H9 (cell line): ENCODE results near the gene SFI1. TPM values are rescaled to one million over a fixed set of nuclear protein-coding genes. Genes with fewer than 3 reads are reported as not detected.
"Not testable (repeated sequence)": the region's sequence is repeated elsewhere in the genome, so short reads cannot be mapped to it uniquely, and the experiment has no call there.

Source experiments
- DNase-seq: peaks from one replicate; pipeline ENCODE4 v3.0.0-alpha.2; 2017
- H2AFZ ChIP-seq: one replicate; pipeline ENCODE4 v1.6.1; 2013; ENCODE audit warnings: mild to moderate bottlenecking, low read length, control low read depth, moderate library complexity
- H2AK5ac ChIP-seq: 2 replicates; pipeline ENCODE4 v1.6.1; 2013; ENCODE audit warnings: low read length, control low read depth, mixed read lengths; ENCODE audit not compliant: insufficient read length
- H2BK120ac ChIP-seq: one replicate; pipeline ENCODE4 v1.6.1; 2013; ENCODE audit warnings: low read depth, mild to moderate bottlenecking, low read length, control low read depth, inconsistent platforms; ENCODE audit not compliant: poor library complexity, severe bottlenecking
- H2BK12ac ChIP-seq: 2 replicates; pipeline ENCODE4 v1.6.1; 2013; ENCODE audit warnings: low read length, control low read depth, mixed read lengths, low read depth; ENCODE audit not compliant: insufficient read length
- H2BK15ac ChIP-seq: 2 replicates; pipeline ENCODE4 v1.6.1; 2013; ENCODE audit warnings: low read depth, low read length, control low read depth
- H2BK20ac ChIP-seq: one replicate; pipeline ENCODE4 v1.6.1; 2013; ENCODE audit warnings: low read depth, mild to moderate bottlenecking, low read length, control low read depth, inconsistent platforms; ENCODE audit not compliant: poor library complexity, severe bottlenecking
- H2BK5ac ChIP-seq: 2 replicates; pipeline ENCODE4 v1.6.1; 2013; ENCODE audit warnings: low read length, control low read depth, mixed read lengths; ENCODE audit not compliant: insufficient read length
- H3K14ac ChIP-seq: 2 replicates; pipeline ENCODE4 v1.6.1; 2013; ENCODE audit warnings: low read length, control low read depth; ENCODE audit not compliant: insufficient read depth
- H3K18ac ChIP-seq: 2 replicates; pipeline ENCODE4 v1.6.1; 2013; ENCODE audit warnings: low read depth, mild to moderate bottlenecking, mixed read lengths, low read length, control low read depth; ENCODE audit not compliant: insufficient read length
- H3K23ac ChIP-seq: 2 replicates; pipeline ENCODE4 v1.6.1; 2013; ENCODE audit warnings: low read length, control low read depth, mixed read lengths, low read depth; ENCODE audit not compliant: insufficient read length
- H3K23me2 ChIP-seq: 2 replicates; pipeline ENCODE4 v1.6.1; 2013; ENCODE audit warnings: low read depth, mild to moderate bottlenecking, mixed read lengths, low read length, control low read depth; ENCODE audit not compliant: insufficient read length, poor library complexity, severe bottlenecking
- H3K27ac ChIP-seq: 2 replicates; pipeline ENCODE4 v1.5.1; 2013; ENCODE audit warnings: low read length, control low read depth, mixed read lengths, low read depth; ENCODE audit not compliant: insufficient read length
- H3K27me3 ChIP-seq: 2 replicates; pipeline ENCODE4 v1.6.1; 2013; ENCODE audit warnings: low read length, control low read depth, inconsistent platforms; ENCODE audit not compliant: insufficient read depth
- H3K4ac ChIP-seq: 2 replicates; pipeline ENCODE4 v1.6.1; 2013; ENCODE audit warnings: low read depth, mild to moderate bottlenecking, control low read depth, inconsistent platforms, low read length, moderate library complexity
- H3K4me1 ChIP-seq: 2 replicates; pipeline ENCODE4 v1.6.1; 2013; ENCODE audit warnings: low read length, control low read depth, inconsistent platforms; ENCODE audit not compliant: insufficient read depth
- H3K4me2 ChIP-seq: 2 replicates; pipeline ENCODE4 v1.6.1; 2013; ENCODE audit warnings: low read length, control low read depth, mixed read lengths; ENCODE audit not compliant: insufficient read length, insufficient read depth
- H3K56ac ChIP-seq: 2 replicates; pipeline ENCODE4 v1.6.1; 2013; ENCODE audit warnings: low read depth, mild to moderate bottlenecking, mixed read lengths, low read length, control low read depth; ENCODE audit not compliant: insufficient read length
- H3K79me1 ChIP-seq: 2 replicates; pipeline ENCODE4 v1.6.1; 2013; ENCODE audit warnings: low read depth, mild to moderate bottlenecking, moderate library complexity, low read length, control low read depth, inconsistent platforms; ENCODE audit not compliant: insufficient read depth, poor library complexity, severe bottlenecking
- H3K79me2 ChIP-seq: 2 replicates; pipeline ENCODE4 v1.6.1; 2013; ENCODE audit warnings: low read length, control low read depth, inconsistent platforms; ENCODE audit not compliant: insufficient read depth
- H3K9ac ChIP-seq: 2 replicates; pipeline ENCODE4 v1.6.1; 2013; ENCODE audit warnings: low read length, control low read depth, mixed read lengths; ENCODE audit not compliant: insufficient read length; ENCODE audit errors: extremely low read depth
- H3K9me3 ChIP-seq: one replicate; pipeline ENCODE4 v1.6.1; 2013; ENCODE audit warnings: low read depth, low read length, inconsistent platforms; ENCODE audit not compliant: control insufficient read depth
- H3T11ph ChIP-seq: one replicate; pipeline ENCODE4 v1.6.1; 2013; ENCODE audit warnings: mild to moderate bottlenecking, low read length, control low read depth, inconsistent platforms
- H4K20me1 ChIP-seq: one replicate; pipeline ENCODE4 v1.6.1; 2013; ENCODE audit not compliant: control insufficient read depth, insufficient read length, insufficient read depth
- H4K5ac ChIP-seq: 2 replicates; pipeline ENCODE4 v1.6.1; 2013; ENCODE audit warnings: low read depth, mild to moderate bottlenecking, mixed read lengths, low read length, control low read depth; ENCODE audit not compliant: insufficient read length
- H4K8ac ChIP-seq: replicated peaks from 2 replicates; pipeline ENCODE4 v1.6.1; 2013; ENCODE audit warnings: low read length, control low read depth, mixed read lengths, low read depth; ENCODE audit not compliant: insufficient read length
- H4K91ac ChIP-seq: 2 replicates; pipeline ENCODE4 v1.6.1; 2013; ENCODE audit warnings: low read depth, mild to moderate bottlenecking, moderate library complexity, mixed read lengths, low read length, control low read depth; ENCODE audit not compliant: insufficient read length
- H3K27ac Mint-ChIP-seq, 3 experiments: 2 replicates in 2 of 3; 3 replicates in 1 of 3; pipeline ENCODE4 v1.8.0; 2020 to 2021; ENCODE audit warnings: mixed read lengths in 3 of 3, mild to moderate bottlenecking in 1 of 3, moderate library complexity in 1 of 3
- H3K27me3 Mint-ChIP-seq: 2 replicates; pipeline ENCODE4 v1.8.0; 2021; ENCODE audit warnings: low read depth, mild to moderate bottlenecking, moderate library complexity, mixed read lengths
- H3K36me3 Mint-ChIP-seq, 3 experiments: 2 replicates in 2 of 3; 3 replicates in 1 of 3; pipeline ENCODE4 v1.8.0; 2020 to 2021; ENCODE audit warnings: low read depth in 3 of 3, mixed read lengths in 3 of 3; ENCODE audit not compliant: insufficient read depth in 1 of 3
- H3K4me1 Mint-ChIP-seq, 2 experiments: 2 replicates each; pipeline ENCODE4 v1.8.0; 2020; ENCODE audit warnings: mixed read lengths in 2 of 2
- H3K4me3 Mint-ChIP-seq, 2 experiments: 2 replicates in 1 of 2; 3 replicates in 1 of 2; pipeline ENCODE4 v1.8.0; 2020 to 2021; ENCODE audit warnings: mild to moderate bottlenecking in 2 of 2, mixed read lengths in 2 of 2, moderate library complexity in 1 of 2
- H3K9me3 Mint-ChIP-seq, 2 experiments: 2 replicates in 1 of 2; 3 replicates in 1 of 2; pipeline ENCODE4 v1.8.0; 2020; ENCODE audit warnings: mild to moderate bottlenecking in 2 of 2, mixed read lengths in 2 of 2, moderate library complexity in 1 of 2
- WGBS: extraction: QIAGEN DNeasy Blood & Tissue Kit; methylation state at CpG from one replicate; pipeline ENCODE4 v1.1.7; 2013; ENCODE audit warnings: missing lambda C conversion rate, low lambda C conversion rate, mixed read lengths; ENCODE audit not compliant: insufficient read length; ENCODE audit errors: extremely low coverage; 5-methylcytosine and 5-hydroxymethylcytosine counted together
- total RNA-seq: library from RNA; stranded (reverse); gene quantifications from 2 replicates; pipeline ENCODE4 v1.2.1, GENCODE V29; 2021
- TF ChIP-seq, protein P1 (sequence below): fragments of 200-600 bp; sonication (generic); conservative IDR thresholded peaks from 3 replicates; pipeline ENCODE4 v1.8.0; 2021; ENCODE audit warnings: antibody characterized with exemption, mild to moderate bottlenecking

The SFI1 gene
- total RNA-seq, 1 experiment from 2014 or later, result 26.4 TPM

DNA sequence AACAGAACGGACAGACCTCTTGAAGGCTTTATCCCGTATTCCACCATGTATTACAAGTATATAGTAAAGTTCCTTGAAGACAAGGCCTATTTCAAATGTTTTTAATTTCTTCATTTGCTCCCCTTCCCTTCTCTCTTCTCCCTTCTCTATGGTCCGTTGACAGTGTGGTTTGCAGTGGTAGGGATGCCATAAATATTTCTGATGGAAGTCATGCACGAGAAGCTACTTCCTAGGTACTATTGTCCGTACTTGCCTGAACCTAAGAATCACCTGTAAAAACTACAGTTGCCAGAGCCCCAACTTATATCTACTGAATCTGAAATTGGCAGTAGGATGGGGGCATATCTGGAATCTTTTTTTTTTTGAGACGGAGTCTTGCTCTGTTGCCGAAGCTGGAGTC lies 162.9 kb downstream of the SFI1 start:
- H3K9me3 Mint-ChIP-seq, result no peaks in the 10 kb centered on the region
- no peaks in the 10 kb centered on the region for H3K27me3 Mint-ChIP-seq
- Histone ChIP-seq H3K23ac (no peak overlapping the region), H4K5ac (no peak overlapping the region), H3K9ac (no peak overlapping the region), H4K91ac (no peak overlapping the region), H2BK12ac (no peak overlapping the region), H4K8ac (no peak overlapping the region), H3K27ac (no peak overlapping the region), H3K79me2 (peaks cover 28% of the 10 kb centered on the region; the same call in 1 of the 2 replicates), H3K14ac (no peak overlapping the region), H3K4me2 (no peak overlapping the region), H3K23me2 (peaks cover 3% of the 10 kb centered on the region), H3K18ac (no peak overlapping the region), H3K27me3 (no peaks in the 10 kb centered on the region), H2BK15ac (no peak overlapping the region), H3K4me1 (no peaks in the 10 kb centered on the region), H3K79me1 (peaks cover 11% of the 10 kb centered on the region), H2BK5ac (no peak overlapping the region), H2AK5ac (no peak overlapping the region), H2AFZ (no peak overlapping the region), H3K9me3 (no peaks in the 10 kb centered on the region), H3T11ph (no peak overlapping the region), H3K4ac (no peak overlapping the region), H4K20me1 (no peaks in the 10 kb centered on the region), H3K56ac (no peak overlapping the region), H2BK120ac (no peak overlapping the region), H2BK20ac (no peak overlapping the region)
- no peak for DNase-seq
- no peak overlapping the region for H3K4me3 Mint-ChIP-seq
- H3K4me1 Mint-ChIP-seq, result peaks cover 11 to 14% of the 10 kb centered on the region in 2 experiments
- no peaks in the 10 kb centered on the region; a peak in 1 of 7 replicates for H3K36me3 Mint-ChIP-seq
- no peak overlapping the region for H3K27ac Mint-ChIP-seq
- TF ChIP-seq, protein P1, sequence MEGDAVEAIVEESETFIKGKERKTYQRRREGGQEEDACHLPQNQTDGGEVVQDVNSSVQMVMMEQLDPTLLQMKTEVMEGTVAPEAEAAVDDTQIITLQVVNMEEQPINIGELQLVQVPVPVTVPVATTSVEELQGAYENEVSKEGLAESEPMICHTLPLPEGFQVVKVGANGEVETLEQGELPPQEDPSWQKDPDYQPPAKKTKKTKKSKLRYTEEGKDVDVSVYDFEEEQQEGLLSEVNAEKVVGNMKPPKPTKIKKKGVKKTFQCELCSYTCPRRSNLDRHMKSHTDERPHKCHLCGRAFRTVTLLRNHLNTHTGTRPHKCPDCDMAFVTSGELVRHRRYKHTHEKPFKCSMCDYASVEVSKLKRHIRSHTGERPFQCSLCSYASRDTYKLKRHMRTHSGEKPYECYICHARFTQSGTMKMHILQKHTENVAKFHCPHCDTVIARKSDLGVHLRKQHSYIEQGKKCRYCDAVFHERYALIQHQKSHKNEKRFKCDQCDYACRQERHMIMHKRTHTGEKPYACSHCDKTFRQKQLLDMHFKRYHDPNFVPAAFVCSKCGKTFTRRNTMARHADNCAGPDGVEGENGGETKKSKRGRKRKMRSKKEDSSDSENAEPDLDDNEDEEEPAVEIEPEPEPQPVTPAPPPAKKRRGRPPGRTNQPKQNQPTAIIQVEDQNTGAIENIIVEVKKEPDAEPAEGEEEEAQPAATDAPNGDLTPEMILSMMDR, result no peak
- WGBS, result no CpG with 5 or more reads among the region's 7 CpGs

DNA sequence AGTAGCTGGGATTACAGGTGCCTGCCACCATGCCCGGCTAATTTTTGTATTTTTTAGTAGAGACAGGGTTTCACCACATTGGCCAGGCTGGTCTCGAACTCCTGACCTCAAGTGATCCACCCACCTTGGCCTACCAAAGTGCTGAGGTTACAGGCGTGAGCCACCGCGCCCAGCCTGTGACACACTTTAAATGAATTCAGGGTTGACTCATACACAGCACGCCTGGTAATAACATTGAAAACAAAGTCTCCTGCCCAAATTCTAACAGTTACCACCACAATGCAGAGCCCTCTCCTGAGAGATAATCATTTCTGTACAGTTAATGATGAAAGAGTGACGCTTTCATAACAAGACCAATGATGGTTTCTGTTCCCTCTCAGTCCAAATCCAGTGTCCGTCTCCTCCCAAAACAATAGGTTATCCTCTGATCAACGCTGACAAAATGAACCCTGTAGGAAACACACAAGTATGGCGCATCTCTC lies 164.6 kb downstream of the SFI1 start:
- H2BK5ac ChIP-seq, H2BK20ac ChIP-seq, H3K56ac ChIP-seq, H3K4ac ChIP-seq, H3K9me3 Mint-ChIP-seq, H2BK120ac ChIP-seq, H2AFZ ChIP-seq, H2BK12ac ChIP-seq, H2AK5ac ChIP-seq, H3K36me3 Mint-ChIP-seq, H3K23me2 ChIP-seq, H2BK15ac ChIP-seq, H4K91ac ChIP-seq, H3K27ac ChIP-seq, H3K4me1 ChIP-seq, H3K9me3 ChIP-seq, H3K27me3 ChIP-seq, DNase-seq, H4K8ac ChIP-seq, H4K20me1 ChIP-seq, H4K5ac ChIP-seq, H3K27me3 Mint-ChIP-seq, H3T11ph ChIP-seq, H3K18ac ChIP-seq, H3K14ac ChIP-seq, H3K23ac ChIP-seq: not testable (repeated sequence)
- Histone ChIP-seq H3K79me2 (peaks cover 28% of the 10 kb centered on the region; the same call in 1 of the 2 replicates), H3K4me2 (peak overlapping the region; percentile 83), H3K9ac (peak overlapping the region; percentile 87), H3K79me1 (peaks cover 11% of the 10 kb centered on the region)
- Mint-ChIP-seq H3K4me1 (peaks cover 11 to 14% of the 10 kb centered on the region in 2 experiments), H3K27ac (peak overlapping the region in 2 of 3 experiments; percentile 29 to 99; a peak in 1 of 7 replicates), H3K4me3 (peak overlapping the region; percentile 91 to 99)
- WGBS, result no CpG with 5 or more reads among the region's 10 CpGs
